ENCODE measurements around the gene CFAP74. TPM values are rescaled to one million over a fixed set of nuclear protein-coding genes. Genes with fewer than 3 reads are reported as not detected.
A peak's percentile ranks its signal among the peaks of the same experiment; 100 is the strongest.

Gene CFAP74
- total and polyA plus RNA-seq, 2 of the 13 experiments (the other 11 are each of a cell fraction or from before 2014, with no cell fraction given), result 0.27 to 0.62 TPM

- TF ChIP-seq POLR2AphosphoS2 (IDR thresholded peaks at IDR 0.05; ENCODE audit: low read depth, low read length) (no peak), MEF2D (CRISPR knock-in tag; IDR thresholded peaks at IDR 0.05) (no peak), SALL2 (CRISPR knock-in tag; IDR thresholded peaks at IDR 0.05) (no peak), ZFP62 (CRISPR knock-in tag; IDR thresholded peaks at IDR 0.05) (no peak; the same call in 1 of the 2 replicates), ISL2 (CRISPR knock-in tag; IDR thresholded peaks at IDR 0.05) (peak; percentile 53), ZXDC (CRISPR knock-in tag; IDR thresholded peaks at IDR 0.05) (no peak), ZNF713 (CRISPR knock-in tag; IDR thresholded peaks at IDR 0.05) (no peak), TERF1 (CRISPR knock-in tag; IDR thresholded peaks at IDR 0.05) (no peak), ZNF839 (CRISPR knock-in tag; IDR thresholded peaks at IDR 0.05; ENCODE audit: borderline replicate concordance) (no peak), GZF1 (CRISPR knock-in tag; IDR thresholded peaks at IDR 0.05) (peak; percentile 86; the same call in 1 of the 2 replicates), IKZF4 (CRISPR knock-in tag; IDR thresholded peaks at IDR 0.05; ENCODE audit: borderline replicate concordance, low read depth, not compliant biosample characterization) (peak; percentile 23), ZNF263 (CRISPR knock-in tag; IDR thresholded peaks at IDR 0.05) (no peak), PBX3 (CRISPR knock-in tag; IDR thresholded peaks at IDR 0.05; ENCODE audit: borderline replicate concordance) (no peak), THAP7 (CRISPR knock-in tag; IDR thresholded peaks at IDR 0.05) (no peak), MED13 (CRISPR knock-in tag; IDR thresholded peaks at IDR 0.05) (no peak), IRF9 (CRISPR knock-in tag; IDR thresholded peaks at IDR 0.05; ENCODE audit: borderline replicate concordance) (peak; percentile 76), ZNF414 (CRISPR knock-in tag; IDR thresholded peaks at IDR 0.05) (no peak), ZKSCAN8 (CRISPR knock-in tag; IDR thresholded peaks at IDR 0.05; ENCODE audit: borderline replicate concordance) (0 out of 2 replicates have a peak, but pooled peaks have one; percentile 15), HDAC2 (CRISPR knock-in tag; IDR thresholded peaks at IDR 0.05) (peak; percentile 51)
Measured at GRCh38 chr1:2049718-2050431, 46.3 kb upstream of the CFAP74 start, which contains the start of gene PRKCZ (continued).

Measured in HepG2 (cell line).